LNCAP (cell line): Measurements from ENCODE around the gene NFATC2.

Source experiments
- CTCF ChIP-seq: fragments of 450-650 bp; IDR thresholded peaks from 2 replicates; pipeline ENCODE4 v1.5.1; 2017; ENCODE audit warnings: mild to moderate bottlenecking

NFATC2 gene

GRCh38 chr20:51429696-51430095 is 112.8 kb downstream of the NFATC2 start:
- TF ChIP-seq CTCF, result no peak

- no peak for TF ChIP-seq CTCF
These were observed 113.4 kb downstream of the NFATC2 start for GRCh38 chr20:51429144-51429482.

GRCh38 chr20:51428401-51429143 is 113.9 kb downstream of the NFATC2 start:
- no peak for TF ChIP-seq CTCF

- TF ChIP-seq CTCF, result no peak
These were observed 114.7 kb downstream of the NFATC2 start for GRCh38 chr20:51427651-51428291.

- no peak for TF ChIP-seq CTCF
These were observed 115.5 kb downstream of the NFATC2 start for GRCh38 chr20:51426718-51427650.

- no peak for TF ChIP-seq CTCF
These were observed 117.0 kb downstream of the NFATC2 start for GRCh38 chr20:51425347-51426106.
